ENCODE data around the gene ZNF462. TPM values are rescaled to one million over a fixed set of nuclear protein-coding genes. Genes with fewer than 3 reads are reported as not detected.
"Not testable (repeated sequence)": the region's sequence is repeated elsewhere in the genome, so short reads cannot be mapped to it uniquely, and the experiment has no call there.

Gene ZNF462
- total RNA-seq, 2 experiments from 2014 or later = 0.67 to 0.94 TPM

GRCh38 chr9:106886111-106887046, 23.4 kb downstream of the ZNF462 start:
- no peaks in the 10 kb centered on the region for H3K4me1 Mint-ChIP-seq
- H3K27ac Mint-ChIP-seq = no peak overlapping the region
- H3K4me3 Mint-ChIP-seq = no peak overlapping the region
- no peak for ATAC-seq (ENCODE audit: low read depth)
- no peak for DNase-seq
- H3K36me3 Mint-ChIP-seq = no peaks in the 10 kb centered on the region
- POLR2A ChIA-PET = no interaction called here
- no peaks in the 10 kb centered on the region for H3K27me3 Mint-ChIP-seq
- H3K9me3 Mint-ChIP-seq = no peaks in the 10 kb centered on the region

- ATAC-seq (ENCODE audit: low read depth) (no peak), DNase-seq (no peak)
- POLR2A ChIA-PET = no interaction called here
- no peaks in the 10 kb centered on the region for H3K4me1 Mint-ChIP-seq
- no peak overlapping the region for H3K27ac Mint-ChIP-seq
- H3K36me3 Mint-ChIP-seq = no peaks in the 10 kb centered on the region
- no peaks in the 10 kb centered on the region for H3K9me3 Mint-ChIP-seq
- no peaks in the 10 kb centered on the region for H3K27me3 Mint-ChIP-seq
- no peak overlapping the region for H3K4me3 Mint-ChIP-seq
These were observed 24.1 kb downstream of the ZNF462 start for GRCh38 chr9:106887066-106887465.

- POLR2A ChIA-PET = no interaction called here
- DNase-seq (no peak), ATAC-seq (ENCODE audit: low read depth) (no peak)
- no peaks in the 10 kb centered on the region for H3K9me3 Mint-ChIP-seq
- no peak overlapping the region for H3K4me3 Mint-ChIP-seq
- no peaks in the 10 kb centered on the region for H3K36me3 Mint-ChIP-seq
- no peaks in the 10 kb centered on the region for H3K27me3 Mint-ChIP-seq
- no peaks in the 10 kb centered on the region for H3K4me1 Mint-ChIP-seq
- H3K27ac Mint-ChIP-seq = no peak overlapping the region
These were observed 26.2 kb downstream of the ZNF462 start for GRCh38 chr9:106889061-106889590.

DNA sequence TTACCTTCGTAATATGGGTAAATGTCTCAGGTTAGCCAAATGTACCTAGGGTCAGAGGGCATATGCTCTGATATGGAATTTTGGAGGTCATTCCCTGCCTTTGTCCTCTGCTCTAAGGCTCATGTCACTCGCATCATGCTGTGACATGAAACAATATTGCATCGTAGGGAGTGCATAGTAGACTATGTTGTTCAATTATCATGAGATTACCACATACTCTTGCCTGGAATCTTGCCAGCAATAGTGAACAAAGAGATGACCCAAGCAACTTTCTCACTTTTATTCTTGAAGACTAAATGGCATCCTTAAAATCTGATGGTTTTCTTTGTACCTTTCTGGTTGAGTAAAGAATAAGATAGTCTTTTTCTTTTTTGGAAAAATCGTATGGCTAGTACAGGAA, 27.6 kb downstream of the ZNF462 start:
- POLR2A ChIA-PET = no interaction called here
- ATAC-seq (ENCODE audit: low read depth) = no peak
- no peak overlapping the region for H3K4me3 Mint-ChIP-seq
- H3K27me3 Mint-ChIP-seq = no peaks in the 10 kb centered on the region
- no peaks in the 10 kb centered on the region for H3K36me3 Mint-ChIP-seq
- H3K4me1 Mint-ChIP-seq = no peaks in the 10 kb centered on the region
- no peaks in the 10 kb centered on the region for H3K9me3 Mint-ChIP-seq
- no peak overlapping the region for H3K27ac Mint-ChIP-seq
- no peak for DNase-seq

GRCh38 chr9:106891286-106891685, 28.3 kb downstream of the ZNF462 start:
- Mint-ChIP-seq H3K36me3 (no peaks in the 10 kb centered on the region), H3K27ac (no peak overlapping the region), H3K4me1 (no peaks in the 10 kb centered on the region)

DNA sequence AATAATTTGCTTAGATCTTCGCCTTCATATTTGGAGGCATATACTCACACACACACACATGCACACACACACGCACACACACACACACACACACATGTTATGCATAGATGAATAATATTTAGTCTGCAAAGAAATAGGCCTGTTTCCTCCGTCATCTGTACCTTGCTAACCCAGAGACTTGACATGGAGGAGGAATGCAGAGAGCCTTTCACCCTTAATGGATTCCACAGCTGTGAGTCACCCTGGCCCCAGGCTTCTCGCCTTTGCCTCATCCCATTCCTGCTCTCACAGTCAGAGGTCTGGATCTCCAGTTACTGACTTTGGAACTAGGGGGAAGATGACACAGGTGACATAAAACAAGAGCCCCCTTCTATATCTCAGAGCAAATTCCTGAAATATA, 29.7 kb downstream of the ZNF462 start:
- Mint-ChIP-seq H3K36me3 (no peaks in the 10 kb centered on the region), H3K9me3 (no peaks in the 10 kb centered on the region), H3K27ac (no peak overlapping the region), H3K27me3 (no peaks in the 10 kb centered on the region), H3K4me3 (no peak overlapping the region), H3K4me1 (no peaks in the 10 kb centered on the region)
- POLR2A ChIA-PET = no interaction called here
- DNase-seq (no peak), ATAC-seq (ENCODE audit: low read depth) (no peak)

More at GRCh38 chr9:106891286-106891685, 28.3 kb downstream of the ZNF462 start:
- Mint-ChIP-seq H3K4me3 (no peak overlapping the region), H3K27me3 (no peaks in the 10 kb centered on the region), H3K9me3 (no peaks in the 10 kb centered on the region)
- ATAC-seq (ENCODE audit: low read depth) (no peak), DNase-seq (no peak)
- POLR2A ChIA-PET = no interaction called here

GRCh38 chr9:106893088-106893487, 30.1 kb downstream of the ZNF462 start:
- H3K4me1 Mint-ChIP-seq = no peaks in the 10 kb centered on the region
- no peak overlapping the region for H3K4me3 Mint-ChIP-seq
- H3K27ac Mint-ChIP-seq = no peak overlapping the region
- DNase-seq = no peak
- H3K27me3 Mint-ChIP-seq = no peaks in the 10 kb centered on the region
- ATAC-seq (ENCODE audit: low read depth) = no peak
- H3K36me3 Mint-ChIP-seq = no peaks in the 10 kb centered on the region
- H3K9me3 Mint-ChIP-seq = no peaks in the 10 kb centered on the region
- POLR2A ChIA-PET = no interaction called here

- Mint-ChIP-seq H3K27me3 (no peaks in the 10 kb centered on the region), H3K9me3 (peaks cover 4% of the 10 kb centered on the region), H3K36me3 (no peaks in the 10 kb centered on the region), H3K27ac (no peak overlapping the region), H3K4me3 (no peak overlapping the region), H3K4me1 (no peaks in the 10 kb centered on the region)
- POLR2A ChIA-PET = no interaction called here
- no peak for ATAC-seq (ENCODE audit: low read depth)
- DNase-seq = no peak
These were observed 33.7 kb downstream of the ZNF462 start for GRCh38 chr9:106896695-106897094.

GRCh38 chr9:106897236-106897635, 34.3 kb downstream of the ZNF462 start:
- DNase-seq = no peak
- no peaks in the 10 kb centered on the region for H3K36me3 Mint-ChIP-seq
- H3K27me3 Mint-ChIP-seq = no peaks in the 10 kb centered on the region
- POLR2A ChIA-PET = no interaction called here
- no peak overlapping the region for H3K27ac Mint-ChIP-seq
- H3K4me1 Mint-ChIP-seq = no peaks in the 10 kb centered on the region
- no peak overlapping the region for H3K4me3 Mint-ChIP-seq
- no peak for ATAC-seq (ENCODE audit: low read depth)
- H3K9me3 Mint-ChIP-seq = peaks cover 4% of the 10 kb centered on the region

DNA sequence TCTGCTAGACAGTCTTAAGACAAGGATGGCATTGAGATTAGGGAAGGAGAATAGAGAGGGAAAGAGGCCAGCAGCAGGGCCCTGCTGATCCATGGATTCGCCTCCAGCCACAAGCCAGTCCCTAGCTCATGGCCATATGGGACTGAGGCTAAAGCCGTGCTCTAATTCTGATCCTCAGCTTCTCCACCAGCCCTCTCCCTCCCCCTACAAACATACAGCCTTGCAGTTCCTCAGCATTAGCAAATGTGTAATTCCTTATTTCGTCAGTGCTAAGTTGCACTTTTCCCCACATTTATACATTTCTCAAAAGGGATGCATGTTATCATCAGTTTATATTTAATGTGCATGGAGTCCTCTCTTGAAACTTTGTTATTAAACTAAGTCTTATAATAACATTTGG, 34.8 kb downstream of the ZNF462 start:
- no peak for ATAC-seq (ENCODE audit: low read depth)
- H3K27ac Mint-ChIP-seq = no peak overlapping the region
- no peaks in the 10 kb centered on the region for H3K27me3 Mint-ChIP-seq
- H3K4me3 Mint-ChIP-seq = no peak overlapping the region
- no peaks in the 10 kb centered on the region for H3K36me3 Mint-ChIP-seq
- DNase-seq = no peak
- POLR2A ChIA-PET = no interaction called here
- peaks cover 4% of the 10 kb centered on the region for H3K9me3 Mint-ChIP-seq
- no peaks in the 10 kb centered on the region for H3K4me1 Mint-ChIP-seq

GRCh38 chr9:106900523-106900922, 37.6 kb downstream of the ZNF462 start:
- H3K4me3 Mint-ChIP-seq; H3K4me1 Mint-ChIP-seq; ATAC-seq (ENCODE audit: low read depth); H3K9me3 Mint-ChIP-seq; H3K27me3 Mint-ChIP-seq; H3K27ac Mint-ChIP-seq; H3K36me3 Mint-ChIP-seq; DNase-seq; POLR2A ChIA-PET: not testable (repeated sequence)

- Mint-ChIP-seq H3K27ac (no peak overlapping the region), H3K4me3 (no peak overlapping the region), H3K36me3 (no peaks in the 10 kb centered on the region), H3K9me3 (peaks cover 5% of the 10 kb centered on the region), H3K27me3 (no peaks in the 10 kb centered on the region), H3K4me1 (no peaks in the 10 kb centered on the region)
- POLR2A ChIA-PET = no interaction called here
- no peak for DNase-seq
- no peak for ATAC-seq (ENCODE audit: low read depth)
These were observed 43.2 kb downstream of the ZNF462 start for GRCh38 chr9:106906129-106906528.

GRCh38 chr9:106911951-106912350, 49.0 kb downstream of the ZNF462 start:
- H3K4me3 Mint-ChIP-seq = no peak overlapping the region
- no peak overlapping the region for H3K27ac Mint-ChIP-seq
- POLR2A ChIA-PET = no interaction called here
- H3K36me3 Mint-ChIP-seq = no peaks in the 10 kb centered on the region
- no peaks in the 10 kb centered on the region for H3K4me1 Mint-ChIP-seq
- ATAC-seq (ENCODE audit: low read depth) (no peak), DNase-seq (no peak)
- no peaks in the 10 kb centered on the region for H3K9me3 Mint-ChIP-seq
- no peaks in the 10 kb centered on the region for H3K27me3 Mint-ChIP-seq

DNA sequence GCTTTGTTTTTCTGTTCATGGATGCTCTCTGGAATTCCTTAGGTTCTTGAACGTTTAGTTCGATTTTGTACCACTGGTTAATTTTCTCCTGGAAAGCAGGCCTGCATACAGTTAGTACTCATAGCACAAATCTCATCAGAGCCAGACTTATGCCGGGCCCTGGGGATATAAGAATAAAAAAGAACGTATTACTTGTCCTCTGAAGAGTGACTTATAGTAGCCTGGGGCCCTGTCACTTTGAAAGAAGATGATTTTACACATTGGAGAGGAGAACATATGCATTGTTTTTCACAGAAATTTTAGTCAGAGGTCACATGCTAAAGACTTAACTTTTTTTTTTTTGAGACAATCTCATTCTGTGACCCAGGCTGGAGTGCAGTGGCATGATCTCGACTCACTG, 50.3 kb downstream of the ZNF462 start:
- DNase-seq (no peak), ATAC-seq (ENCODE audit: low read depth) (no peak)
- H3K36me3 Mint-ChIP-seq = no peaks in the 10 kb centered on the region
- H3K27me3 Mint-ChIP-seq = no peaks in the 10 kb centered on the region
- no peak overlapping the region for H3K4me3 Mint-ChIP-seq
- H3K27ac Mint-ChIP-seq = no peak overlapping the region
- H3K4me1 Mint-ChIP-seq = no peaks in the 10 kb centered on the region
- POLR2A ChIA-PET = no interaction called here
- H3K9me3 Mint-ChIP-seq = no peaks in the 10 kb centered on the region
